WTC11 (cell line): ENCODE results near the gene PRSS27. TPM values are rescaled to one million over a fixed set of nuclear protein-coding genes. Genes with fewer than 3 reads are reported as not detected.

ENCODE experiments used
- ATAC-seq: fragments of 200-7000 bp; cut with Tn5 transposase; 2 replicates; pipeline ENCODE4 v1.10.0; 2021; ENCODE audit warnings: mild to moderate bottlenecking, moderate library complexity
- CTCF ChIA-PET: fragments of 300-600 bp; sonication (Branson Sonifier 250); formaldehyde crosslinking; loops from one replicate; lab custom pipeline; 2021; ENCODE audit warnings: antibody characterized with exemption; lab: Charles Lee
- POLR2A ChIA-PET: fragments of 350-600 bp; sonication (Branson Sonifier 250); formaldehyde crosslinking; loops from one replicate; lab custom pipeline; 2021; ENCODE audit warnings: antibody characterized with exemption; lab: Charles Lee
- DNase-seq: peaks from one replicate; pipeline ENCODE4 v3.0.0; 2021; ENCODE audit warnings: low spot score
- H3K27ac Mint-ChIP-seq: 2 replicates; pipeline ENCODE4 v1.8.0; 2021; ENCODE audit warnings: mixed read lengths
- H3K27me3 Mint-ChIP-seq: 2 replicates; pipeline ENCODE4 v1.8.0; 2021; ENCODE audit warnings: low read depth, mild to moderate bottlenecking, moderate library complexity, mixed read lengths
- H3K36me3 Mint-ChIP-seq: 2 replicates; pipeline ENCODE4 v1.8.0; 2021; ENCODE audit warnings: mixed read lengths
- H3K4me1 Mint-ChIP-seq: 2 replicates; pipeline ENCODE4 v1.8.0; 2022; ENCODE audit warnings: mixed read lengths
- H3K4me3 Mint-ChIP-seq: 2 replicates; pipeline ENCODE4 v1.8.0; 2021; ENCODE audit warnings: mild to moderate bottlenecking, moderate library complexity, mixed read lengths
- H3K9me3 Mint-ChIP-seq: 2 replicates; pipeline ENCODE4 v1.8.0; 2021; ENCODE audit warnings: mixed read lengths
- AFF4 ChIP-seq: sonication (generic); formaldehyde crosslinking; IDR thresholded peaks from 2 replicates; pipeline ENCODE4 v1.8.1; 2023; ENCODE audit warnings: mild to moderate bottlenecking, missing genetic modification reagents, borderline replicate concordance
- ATF1 ChIP-seq: sonication (generic); formaldehyde crosslinking; IDR thresholded peaks from 2 replicates; pipeline ENCODE4 v1.8.1; 2023; ENCODE audit warnings: mild to moderate bottlenecking, moderate library complexity, missing genetic modification reagents
- ATF3 ChIP-seq: sonication (generic); formaldehyde crosslinking; conservative IDR thresholded peaks from 2 replicates; pipeline ENCODE4 v1.8.1; 2022; ENCODE audit warnings: mild to moderate bottlenecking, missing genetic modification reagents
- CREM ChIP-seq: sonication (generic); formaldehyde crosslinking; IDR thresholded peaks from 2 replicates; pipeline ENCODE4 v1.8.1; 2022; ENCODE audit warnings: mild to moderate bottlenecking, missing genetic modification reagents, moderate library complexity
- FOXP4 ChIP-seq: sonication (generic); formaldehyde crosslinking; IDR thresholded peaks from 2 replicates; pipeline ENCODE4 v1.8.0; 2022; ENCODE audit warnings: mild to moderate bottlenecking, missing genetic modification reagents
- JAZF1 ChIP-seq: fragments of 250-450 bp; sonication (Bioruptor Pico); IDR thresholded peaks from 2 replicates; pipeline ENCODE4 v1.9.0; 2021; ENCODE audit warnings: moderate library complexity, mild to moderate bottlenecking, inconsistent platforms
- MAX ChIP-seq: sonication (generic); formaldehyde crosslinking; IDR thresholded peaks from 2 replicates; pipeline ENCODE4 v1.8.0; 2022; ENCODE audit warnings: mild to moderate bottlenecking, missing genetic modification reagents
- MLX ChIP-seq: sonication (generic); formaldehyde crosslinking; IDR thresholded peaks from 2 replicates; pipeline ENCODE4 v1.8.1; 2023; ENCODE audit warnings: mild to moderate bottlenecking, missing genetic modification reagents, moderate library complexity
- NFATC4 ChIP-seq: fragments of 250-450 bp; sonication (Bioruptor Pico); IDR thresholded peaks from 2 replicates; pipeline ENCODE4 v1.9.0; 2021; ENCODE audit warnings: mild to moderate bottlenecking
- NR3C1 ChIP-seq: sonication (generic); formaldehyde crosslinking; conservative IDR thresholded peaks from 2 replicates; pipeline ENCODE4 v1.8.1; 2023; ENCODE audit warnings: low read depth, mild to moderate bottlenecking, missing genetic modification reagents
- PRDM15 ChIP-seq: sonication (generic); formaldehyde crosslinking; IDR thresholded peaks from 2 replicates; pipeline ENCODE4 v1.8.0; 2022; ENCODE audit warnings: missing genetic modification reagents
- RELA ChIP-seq: sonication (generic); formaldehyde crosslinking; IDR thresholded peaks from 2 replicates; pipeline ENCODE4 v1.8.1; 2022; ENCODE audit warnings: missing genetic modification reagents, mild to moderate bottlenecking, borderline replicate concordance
- RORB ChIP-seq: fragments of 250-450 bp; sonication (Bioruptor Pico); IDR thresholded peaks from 2 replicates; pipeline ENCODE4 v1.9.0; 2021; ENCODE audit warnings: mild to moderate bottlenecking
- SMAD3 ChIP-seq: sonication (generic); formaldehyde crosslinking; IDR thresholded peaks from 2 replicates; pipeline ENCODE4 v1.8.0; 2022; ENCODE audit warnings: missing genetic modification reagents, mild to moderate bottlenecking, borderline replicate concordance
- SP1 ChIP-seq: sonication (generic); formaldehyde crosslinking; conservative IDR thresholded peaks from 2 replicates; pipeline ENCODE4 v1.8.1; 2022; ENCODE audit warnings: missing genetic modification reagents
- USF1 ChIP-seq: sonication (generic); formaldehyde crosslinking; IDR thresholded peaks from 2 replicates; pipeline ENCODE4 v1.8.0; 2022; ENCODE audit warnings: mild to moderate bottlenecking, missing genetic modification reagents
- ZBTB43 ChIP-seq: sonication (generic); formaldehyde crosslinking; IDR thresholded peaks from 2 replicates; pipeline ENCODE4 v1.8.1; 2023; ENCODE audit warnings: mild to moderate bottlenecking, missing genetic modification reagents
- ZNF121 ChIP-seq: sonication (generic); formaldehyde crosslinking; IDR thresholded peaks from 2 replicates; pipeline ENCODE4 v1.8.0; 2023; ENCODE audit warnings: missing genetic modification reagents
- ZNF219 ChIP-seq: sonication (generic); formaldehyde crosslinking; IDR thresholded peaks from 2 replicates; pipeline ENCODE4 v1.8.0; 2023; ENCODE audit warnings: missing genetic modification reagents, mild to moderate bottlenecking, borderline replicate concordance
- ZNF263 ChIP-seq: sonication (generic); formaldehyde crosslinking; IDR thresholded peaks from 2 replicates; pipeline ENCODE4 v1.8.1; 2022; ENCODE audit warnings: low read depth, mild to moderate bottlenecking, moderate library complexity, missing genetic modification reagents
- ZNF396 ChIP-seq: fragments of 250-450 bp; sonication (Bioruptor Pico); IDR thresholded peaks from 2 replicates; pipeline ENCODE4 v1.8.0; 2021; ENCODE audit warnings: mild to moderate bottlenecking, moderate library complexity, borderline replicate concordance
- ZNF416 ChIP-seq: fragments of 250-450 bp; sonication (Bioruptor Pico); IDR thresholded peaks from 2 replicates; pipeline ENCODE4 v1.9.0; 2021; ENCODE audit warnings: mild to moderate bottlenecking, inconsistent platforms
- total RNA-seq: library from RNA; stranded (reverse); gene quantifications from 3 replicates; pipeline ENCODE4 v1.2.3, GENCODE V29; 2021

The PRSS27 gene
- total RNA-seq, 1 experiment from 2014 or later, result 5.1 TPM

GRCh38 chr16:2761886-2762583 lies 42.0 kb upstream of the PRSS27 start (continued):
- TF ChIP-seq NR3C1, result no peak
- TF ChIP-seq PRDM15 (CRISPR knock-in tag), result no peak

GRCh38 chr16:2761472-2761871 lies 41.4 kb upstream of the PRSS27 start:
- peaks cover 100% of the 10 kb centered on the region for H3K36me3 Mint-ChIP-seq
- no peak overlapping the region for H3K27ac Mint-ChIP-seq
- no peak for DNase-seq
- no peaks in the 10 kb centered on the region for H3K27me3 Mint-ChIP-seq
- H3K9me3 Mint-ChIP-seq, result peaks cover 71% of the 10 kb centered on the region
- POLR2A ChIA-PET, result no interaction called here
- no peak for TF ChIP-seq SP1 (CRISPR knock-in tag)
- TF ChIP-seq RORB (CRISPR knock-in tag), result no peak
- TF ChIP-seq NFATC4 (CRISPR knock-in tag), result no peak
- no peak for TF ChIP-seq JAZF1 (CRISPR knock-in tag)
- TF ChIP-seq CREM (CRISPR knock-in tag), result no peak
- TF ChIP-seq ZBTB43 (CRISPR knock-in tag), result no peak
- no peak for TF ChIP-seq MAX (CRISPR knock-in tag)
- TF ChIP-seq MLX (CRISPR knock-in tag), result no peak
- TF ChIP-seq ZNF416 (CRISPR knock-in tag), result no peak
- TF ChIP-seq ATF3 (CRISPR knock-in tag), result no peak
- no peak for TF ChIP-seq AFF4 (CRISPR knock-in tag)
- TF ChIP-seq ZNF121, result no peak
- no peak for TF ChIP-seq RELA (CRISPR knock-in tag)
- no peak for TF ChIP-seq SMAD3 (CRISPR knock-in tag)
- TF ChIP-seq ATF1 (CRISPR knock-in tag), result no peak
- TF ChIP-seq ZNF396 (CRISPR knock-in tag), result no peak
- no peak for TF ChIP-seq USF1 (CRISPR knock-in tag)
- TF ChIP-seq ZNF263 (CRISPR knock-in tag), result no peak
- TF ChIP-seq ZNF219, result no peak
- no peak for TF ChIP-seq FOXP4
- H3K4me3 Mint-ChIP-seq, result no peak overlapping the region
- ATAC-seq, result no peak
- CTCF ChIA-PET, result no interaction called here
- H3K4me1 Mint-ChIP-seq, result no peaks in the 10 kb centered on the region
